Muscle of arm (tissue), 14 donors: ENCODE data around the gene OR2T12. TPM values are rescaled to one million over a fixed set of nuclear protein-coding genes. Genes with fewer than 3 reads are reported as not detected.
"Not testable (repeated sequence)": the region's sequence is repeated elsewhere in the genome, so short reads cannot be mapped to it uniquely, and the experiment has no call there.

Experiments used
- DNase-seq: peaks from one replicate; pipeline ENCODE4 v3.0.0-alpha.2; 2013
- long read RNA-seq, 11 donors: transcript quantifications; one replicate each; lab custom pipeline, GENCODE V29; 2026
- polyA plus RNA-seq, 12 donors: library from polyadenylated mRNA; unstranded; fragments of 120-200 nt; gene quantifications; one replicate each; pipeline ENCODE4 v1.2.1, GENCODE V29; 2013; ENCODE audit not compliant: insufficient read length in 12 of 12

Gene OR2T12
- under 1 TPM in 1 of 12 donors, not detected in 11; 0.04 TPM for polyA plus RNA-seq
- long read RNA-seq, donor 1 = 0 reads
- long read RNA-seq, donor 2 = 0 reads
- long read RNA-seq, donor 3 = 0 reads
- long read RNA-seq, donor 4 = 0 reads
- long read RNA-seq, donor 5 = 0 reads
- long read RNA-seq, donor 6 = 0 reads
- long read RNA-seq, donor 7 = 0 reads
- long read RNA-seq, donor 8 = 0 reads
- long read RNA-seq, donor 9 = 0 reads
- long read RNA-seq, donor 10 = 0 reads
- long read RNA-seq, donor 11 = 0 reads

- no peak for DNase-seq
Observed at GRCh38 chr1:248303324-248303723, at the start of gene OR2T12. Gene OR2T12, minus strand, starts transcription at chr1:248303424. Its CDS starts 7,846 bp downstream, at chr1:248295578.

DNA sequence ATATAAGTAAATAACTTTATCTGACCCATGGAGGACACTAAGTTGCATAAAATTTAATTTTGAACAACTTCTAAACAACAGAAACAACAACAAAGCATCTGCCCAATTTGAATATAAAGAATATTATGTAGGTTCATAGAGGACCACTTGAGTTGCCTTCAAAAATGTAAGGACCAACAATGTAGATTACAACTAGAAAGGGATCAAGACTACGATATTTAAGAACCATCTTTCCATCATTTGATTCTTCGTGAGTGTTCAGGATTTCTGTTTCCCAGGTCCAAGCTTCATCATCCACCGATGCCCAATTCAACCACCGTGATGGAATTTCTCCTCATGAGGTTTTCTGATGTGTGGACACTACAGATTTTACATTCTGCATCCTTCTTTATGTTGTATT, 45.3 kb upstream of the OR2T12 start, which contains the start of gene OR14C36:
OR14C36 (plus strand) TSS at position 301 of the 400 bp plus-strand sequence; CDS start at position 301, 0 bp downstream.
- no peak for DNase-seq

- DNase-seq = no peak
Observed at GRCh38 chr1:248343451-248343850, 40.2 kb upstream of the OR2T12 start.

DNA sequence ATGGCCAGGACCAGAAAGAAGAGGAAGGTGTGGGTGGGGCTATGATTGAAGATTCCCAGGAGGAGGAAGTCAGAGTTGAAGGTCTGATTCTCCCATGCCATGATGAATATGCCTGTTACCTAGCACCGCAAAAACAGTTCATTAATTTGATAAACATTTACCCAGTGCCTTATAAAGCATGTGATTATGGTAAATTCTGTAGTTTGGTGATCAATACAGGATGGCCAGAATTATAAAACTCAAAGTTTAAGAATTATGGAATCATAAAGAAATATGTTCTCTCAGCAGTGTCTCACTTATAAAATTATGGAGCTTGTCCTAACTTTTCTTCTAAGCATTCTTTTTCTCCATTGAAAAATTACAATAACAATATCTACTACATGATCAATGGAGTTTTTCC, 21.2 kb upstream of the OR2T12 start, which contains the start of gene OR2M7:
OR2M7 (minus strand) TSS at position 101 of the 400 bp plus-strand sequence; CDS start at position 101, 0 bp downstream.
- no peak for DNase-seq

DNA sequence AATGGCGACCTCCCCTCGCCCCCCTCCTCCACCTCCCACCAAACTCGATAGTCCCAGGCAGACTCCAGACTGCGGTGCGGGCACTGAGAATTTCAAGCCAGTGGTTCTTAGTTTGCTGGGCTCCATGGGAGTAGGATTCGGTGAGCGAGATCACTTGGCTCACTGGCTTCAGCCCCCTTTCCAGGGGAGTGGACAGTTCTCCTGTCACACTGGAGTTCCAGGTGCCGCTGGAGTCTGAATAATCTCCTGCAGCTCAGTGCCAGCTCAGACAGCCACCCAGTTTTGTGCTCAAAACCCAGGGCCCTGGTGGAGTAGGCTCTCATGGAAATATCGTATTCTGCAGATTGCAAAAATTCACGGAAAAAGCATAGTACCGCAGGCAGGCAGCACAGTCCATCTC, 13.6 kb upstream of the OR2T12 start:
- no peak for DNase-seq

DNA sequence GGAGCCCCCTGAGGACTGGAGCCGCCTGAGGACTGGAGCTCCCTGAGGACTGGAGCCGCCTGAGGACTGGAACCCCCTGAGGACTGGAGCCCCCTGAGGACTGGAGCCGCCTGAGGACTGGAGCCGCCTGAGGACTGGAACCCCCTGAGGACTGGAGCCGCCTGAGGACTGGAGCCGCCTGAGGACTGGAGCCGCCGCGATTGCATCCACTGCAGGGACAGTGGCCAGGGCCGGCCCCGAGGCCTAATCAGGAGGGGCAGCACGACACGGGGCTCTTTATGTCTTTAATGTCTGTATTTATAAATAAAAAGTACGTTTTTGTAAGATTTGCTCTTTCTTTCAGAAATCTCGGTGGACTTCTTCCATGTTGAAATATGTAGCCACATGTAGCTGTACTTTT, 3.5 kb upstream of the OR2T12 start:
- DNase-seq = not testable (repeated sequence)

- no peak for DNase-seq
Observed at GRCh38 chr1:248306103-248306502, 2.9 kb upstream of the OR2T12 start.

DNA sequence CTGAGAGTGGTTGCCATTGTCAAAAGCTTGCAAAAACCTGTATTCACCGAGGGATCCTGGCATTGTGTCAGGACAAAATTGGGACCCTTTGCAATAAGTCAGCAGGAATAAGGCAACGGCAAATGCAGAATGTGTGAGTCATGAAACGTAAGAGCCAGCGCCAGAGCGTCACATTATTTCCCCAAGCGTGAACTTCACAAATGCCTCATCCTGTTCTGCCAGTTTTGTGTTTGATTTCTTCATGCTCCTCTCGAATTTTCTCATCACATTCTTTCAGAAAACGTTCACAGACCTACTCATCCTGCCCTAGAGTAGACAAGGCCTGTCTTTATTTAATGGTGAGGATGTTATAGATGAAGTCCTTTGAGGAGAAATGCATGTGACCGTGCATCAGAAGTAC, 2.4 kb upstream of the OR2T12 start:
- DNase-seq = not testable (repeated sequence)

DNA sequence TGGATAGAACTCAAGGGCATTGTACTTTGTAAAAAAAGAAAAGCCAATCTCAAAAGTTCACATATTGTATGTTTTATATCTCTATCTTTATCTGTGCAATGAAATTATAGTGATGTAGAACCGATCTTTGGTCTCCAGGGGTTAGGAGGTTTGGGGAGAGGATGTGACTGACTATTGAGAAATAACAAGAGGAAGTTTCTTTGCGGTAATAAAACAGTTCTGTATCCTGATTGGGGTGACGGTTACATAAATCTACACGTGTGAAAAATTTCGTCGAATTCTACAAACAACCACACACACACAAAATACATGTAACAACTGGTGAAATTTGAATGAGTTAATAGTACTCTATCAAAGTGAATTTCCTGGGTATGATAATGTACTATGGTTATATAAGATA, 14.8 kb downstream of the OR2T12 start:
- no peak for DNase-seq

DNA sequence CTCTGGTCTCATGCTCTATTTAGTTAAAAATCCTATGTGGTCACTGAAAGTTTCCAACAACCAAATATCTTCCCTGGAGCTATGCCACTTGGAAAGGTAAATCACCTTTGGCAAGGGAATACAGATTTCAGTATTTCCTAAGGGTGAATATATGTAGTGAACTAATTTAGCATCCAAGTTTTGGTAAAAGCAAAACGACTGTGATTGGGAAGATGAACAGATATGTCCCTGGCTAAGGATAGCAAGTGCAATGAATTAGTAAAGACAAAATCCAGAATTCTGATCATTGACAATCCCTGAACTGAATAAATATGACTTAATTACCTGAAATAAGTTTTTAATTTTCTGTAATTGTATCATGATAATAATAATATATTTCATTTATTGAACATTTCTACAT, 25.3 kb downstream of the OR2T12 start, which contains the start of gene OR2T33:
OR2T33 (minus strand) TSS at position 101 of the 400 bp plus-strand sequence. CDS start 4,162 bp downstream, outside the sequence.
- DNase-seq = no peak

- not testable (repeated sequence) for DNase-seq
Observed at GRCh38 chr1:248273225-248273624, 30.0 kb downstream of the OR2T12 start.

DNA sequence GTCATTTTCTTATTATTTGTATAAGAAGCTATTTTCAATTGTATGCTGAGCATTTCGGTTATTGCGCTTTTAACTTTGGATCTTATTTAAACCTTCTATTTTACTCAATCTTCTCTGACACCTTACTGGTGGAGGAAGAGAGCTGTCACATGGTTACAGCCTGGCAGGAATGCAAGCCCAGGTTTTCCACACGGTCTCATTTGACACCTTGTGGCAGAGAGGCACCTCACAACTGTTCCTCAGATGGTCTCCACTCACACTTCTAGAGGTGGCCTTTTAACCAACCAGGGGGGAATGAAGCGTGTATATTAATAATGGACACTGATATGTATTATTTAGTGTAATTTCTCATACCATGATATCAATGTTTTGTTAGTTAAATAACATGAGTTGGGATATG, 35.0 kb downstream of the OR2T12 start:
- no peak for DNase-seq

GRCh38 chr1:248259309-248259708, 43.9 kb downstream of the OR2T12 start:
- not testable (repeated sequence) for DNase-seq

GRCh38 chr1:248243204-248243603, 60.0 kb downstream of the OR2T12 start:
- no peak for DNase-seq

Other genes with a start within 250 kb of the OR2T12 start
- gene OR2L13, start 208.2 kb downstream of the OR2T12 start, polyA plus RNA-seq = not detected
- gene OR2M5, start 158.3 kb downstream of the OR2T12 start, polyA plus RNA-seq = not detected
- gene OR2M2, start 128.6 kb downstream of the OR2T12 start, polyA plus RNA-seq = not detected
- gene OR2M3, start 106.2 kb downstream of the OR2T12 start, polyA plus RNA-seq = under 1 TPM in 4 of 12 donors, not detected in 8; 0.03 to 0.04 (median 0.03) TPM
- under 1 TPM in 6 of 12 donors, not detected in 6; 0.03 to 0.07 (median 0.04) TPM for gene OR2M4, start 72.0 kb downstream of the OR2T12 start, polyA plus RNA-seq
- not detected for gene OR2T33, start 25.4 kb downstream of the OR2T12 start, polyA plus RNA-seq
- gene OR2M7, start 21.1 kb upstream of the OR2T12 start, polyA plus RNA-seq = not detected
- not detected for gene OR14C36, start 45.4 kb upstream of the OR2T12 start, polyA plus RNA-seq
- not detected for gene OR2T4, start 58.2 kb upstream of the OR2T12 start, polyA plus RNA-seq
- not detected for gene OR2T6, start 72.3 kb upstream of the OR2T12 start, polyA plus RNA-seq
- not detected for gene OR2T1, start 99.6 kb upstream of the OR2T12 start, polyA plus RNA-seq
- gene OR2T2, start 142.2 kb upstream of the OR2T12 start, polyA plus RNA-seq = not detected
- gene OR2T3, start 169.9 kb upstream of the OR2T12 start, polyA plus RNA-seq = not detected
- not detected for gene OR2T5, start 185.2 kb upstream of the OR2T12 start, polyA plus RNA-seq
- under 1 TPM in 2 of 12 donors, not detected in 10; 0.03 TPM for gene OR2G6, start 204.6 kb upstream of the OR2T12 start, polyA plus RNA-seq